Nucleus accumbens (tissue), 56 donors: ENCODE data around the gene DUSP22.

ENCODE experiments used
- DNase-seq, 56 donors: peaks; one replicate each; lab custom pipeline; 2025; lab: John Stamatoyannopoulos, UW

The DUSP22 gene

GRCh38 chr6:296151-297122 is 4.2 kb downstream of the DUSP22 start:
- no peak for DNase-seq

GRCh38 chr6:297571-298232 is 5.4 kb downstream of the DUSP22 start:
- DNase-seq = no peak

GRCh38 chr6:298233-299103 is 6.2 kb downstream of the DUSP22 start:
- DNase-seq = no peak

GRCh38 chr6:299104-299980 is 7.1 kb downstream of the DUSP22 start:
- no peak for DNase-seq

GRCh38 chr6:300026-300425 is 7.7 kb downstream of the DUSP22 start:
- DNase-seq = no peak

- no peak for DNase-seq
Measured at GRCh38 chr6:300494-301198, 8.4 kb downstream of the DUSP22 start.

GRCh38 chr6:301526-301925 is 9.2 kb downstream of the DUSP22 start:
- DNase-seq = no peak

- no peak for DNase-seq
Measured at GRCh38 chr6:301929-302705, 9.8 kb downstream of the DUSP22 start.

GRCh38 chr6:302760-303159 is 10.5 kb downstream of the DUSP22 start:
- DNase-seq = no peak

GRCh38 chr6:303263-303662 is 11.0 kb downstream of the DUSP22 start:
- no peak for DNase-seq

- no peak for DNase-seq
Measured at GRCh38 chr6:303948-304558, 11.8 kb downstream of the DUSP22 start.

- DNase-seq = no peak
Measured at GRCh38 chr6:304833-305370, 12.6 kb downstream of the DUSP22 start.

GRCh38 chr6:305371-306206 is 13.3 kb downstream of the DUSP22 start:
- DNase-seq = no peak

GRCh38 chr6:306641-307061 is 14.4 kb downstream of the DUSP22 start:
- DNase-seq = no peak

- DNase-seq = no peak
Measured at GRCh38 chr6:307065-307814, 15.0 kb downstream of the DUSP22 start.

GRCh38 chr6:307874-308273 is 15.6 kb downstream of the DUSP22 start:
- DNase-seq = no peak
